HG03442 (cell line): ENCODE results near the gene MRPL18.
"Not testable (repeated sequence)": the region's sequence is repeated elsewhere in the genome, so short reads cannot be mapped to it uniquely, and the experiment has no call there.

Experiments
- ATAC-seq: cut with Tn5 transposase; IDR thresholded peaks from one replicate; pipeline ENCODE4 v1.9.1; 2021; ENCODE audit warnings: mild to moderate bottlenecking, moderate library complexity; ENCODE audit not compliant: unreplicated experiment

Gene MRPL18

GRCh38 chr6:159790149-159790955 lies at the start of gene MRPL18:
Gene MRPL18, plus strand, starts transcription at chr6:159790467. Its CDS starts 121 bp downstream, at chr6:159790588.
- peak; percentile 81 for ATAC-seq

GRCh38 chr6:159742165-159742564 lies 48.1 kb upstream of the MRPL18 start:
- ATAC-seq = no peak

- ATAC-seq = no peak
Observed at GRCh38 chr6:159745081-159745480, 45.2 kb upstream of the MRPL18 start.

GRCh38 chr6:159746759-159747158 lies 43.5 kb upstream of the MRPL18 start:
- no peak for ATAC-seq

- not testable (repeated sequence) for ATAC-seq
Observed at GRCh38 chr6:159748127-159748526, 42.1 kb upstream of the MRPL18 start.

GRCh38 chr6:159751448-159751847 lies 38.8 kb upstream of the MRPL18 start:
- ATAC-seq = no peak

DNA sequence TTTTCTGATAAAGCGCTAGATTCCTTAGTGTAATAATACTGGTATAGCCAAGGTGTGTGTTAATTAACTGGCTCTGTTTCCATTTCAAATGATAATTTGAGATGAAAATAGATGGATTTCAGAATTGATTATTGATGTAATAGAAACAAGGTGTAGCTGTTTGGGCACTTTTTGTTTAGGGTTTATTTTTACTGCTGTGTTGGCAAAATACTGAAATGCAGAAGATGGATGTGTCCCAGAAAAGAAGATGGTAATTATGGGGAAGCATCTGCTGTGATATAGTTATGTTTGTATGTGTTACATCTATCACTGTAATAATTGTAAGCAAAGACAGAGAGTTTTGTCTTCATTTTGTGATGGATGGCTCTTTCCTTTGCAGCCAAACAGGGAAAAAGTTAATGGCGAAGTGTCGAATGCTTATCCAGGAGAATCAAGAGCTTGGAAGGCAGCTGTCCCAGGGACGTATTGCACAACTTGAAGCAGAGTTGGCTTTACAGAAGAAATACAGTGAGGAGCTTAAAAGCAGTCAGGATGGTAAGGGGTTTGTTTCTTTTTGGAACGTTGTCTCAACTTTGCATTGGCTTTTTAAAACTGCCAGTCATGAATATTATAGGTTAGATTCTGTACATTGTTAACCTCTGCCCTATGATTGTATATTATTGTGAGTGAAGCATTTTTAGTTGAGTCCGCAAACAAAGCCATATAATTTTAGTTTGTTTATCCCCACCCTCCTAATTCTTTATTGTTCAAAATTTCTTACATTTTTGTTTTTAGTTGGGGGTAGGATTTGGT lies 37.0 kb upstream of the MRPL18 start:
- no peak for ATAC-seq

DNA sequence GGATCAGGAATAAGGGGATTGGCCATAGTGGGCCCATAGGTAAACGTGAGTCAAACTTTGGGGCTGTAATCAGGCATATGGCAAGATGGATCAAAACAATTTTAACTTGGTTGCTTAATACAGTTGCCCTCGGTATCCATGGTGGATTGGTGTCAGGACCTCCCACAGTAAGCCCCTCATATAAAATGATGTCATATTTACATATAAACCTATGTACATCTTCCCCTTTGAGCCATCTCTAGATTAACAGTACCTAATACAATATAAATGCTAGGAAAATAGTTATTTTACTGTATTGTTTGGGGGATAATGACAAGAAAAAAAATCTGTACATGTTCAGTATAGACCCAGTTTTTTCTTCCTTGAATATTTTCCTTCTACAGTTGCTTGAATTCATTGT lies 35.9 kb upstream of the MRPL18 start:
- ATAC-seq = no peak

DNA sequence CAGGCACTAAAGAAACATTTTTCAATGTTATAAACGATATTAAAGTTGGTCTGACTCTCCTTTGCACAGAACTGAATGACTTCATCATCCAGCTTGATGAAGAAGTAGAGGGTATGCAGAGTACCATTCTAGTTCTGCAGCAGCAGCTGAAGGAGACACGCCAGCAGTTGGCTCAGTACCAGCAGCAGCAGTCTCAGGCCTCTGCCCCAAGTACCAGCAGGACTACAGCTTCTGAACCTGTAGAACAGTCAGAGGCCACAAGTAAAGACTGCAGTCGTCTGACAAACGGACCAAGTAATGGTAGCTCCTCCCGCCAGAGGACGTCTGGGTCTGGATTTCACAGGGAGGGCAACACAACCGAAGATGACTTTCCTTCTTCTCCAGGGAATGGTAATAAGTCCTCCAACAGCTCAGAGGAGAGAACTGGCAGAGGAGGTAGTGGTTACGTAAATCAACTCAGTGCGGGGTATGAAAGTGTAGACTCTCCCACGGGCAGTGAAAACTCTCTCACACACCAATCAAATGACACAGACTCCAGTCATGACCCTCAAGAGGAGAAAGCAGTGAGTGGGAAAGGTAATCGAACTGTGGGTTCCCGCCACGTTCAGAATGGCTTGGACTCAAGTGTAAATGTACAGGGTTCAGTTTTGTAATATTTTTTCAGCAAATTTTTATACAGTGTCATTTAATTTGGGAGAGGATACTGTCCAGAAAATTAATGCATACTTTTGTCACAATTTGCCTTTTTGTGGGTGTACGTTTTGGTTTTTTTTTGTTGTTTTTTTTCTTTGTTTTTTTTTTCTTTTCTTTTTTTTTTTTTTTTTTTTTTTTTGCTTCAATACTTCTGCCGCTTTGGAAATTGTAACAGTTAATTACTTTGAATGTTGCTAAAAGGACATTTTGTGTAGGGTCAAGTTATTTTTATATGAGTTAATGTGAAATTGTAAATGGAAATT lies 35.0 kb upstream of the MRPL18 start:
- no peak for ATAC-seq

GRCh38 chr6:159756508-159756907 lies 33.8 kb upstream of the MRPL18 start:
- no peak for ATAC-seq

DNA sequence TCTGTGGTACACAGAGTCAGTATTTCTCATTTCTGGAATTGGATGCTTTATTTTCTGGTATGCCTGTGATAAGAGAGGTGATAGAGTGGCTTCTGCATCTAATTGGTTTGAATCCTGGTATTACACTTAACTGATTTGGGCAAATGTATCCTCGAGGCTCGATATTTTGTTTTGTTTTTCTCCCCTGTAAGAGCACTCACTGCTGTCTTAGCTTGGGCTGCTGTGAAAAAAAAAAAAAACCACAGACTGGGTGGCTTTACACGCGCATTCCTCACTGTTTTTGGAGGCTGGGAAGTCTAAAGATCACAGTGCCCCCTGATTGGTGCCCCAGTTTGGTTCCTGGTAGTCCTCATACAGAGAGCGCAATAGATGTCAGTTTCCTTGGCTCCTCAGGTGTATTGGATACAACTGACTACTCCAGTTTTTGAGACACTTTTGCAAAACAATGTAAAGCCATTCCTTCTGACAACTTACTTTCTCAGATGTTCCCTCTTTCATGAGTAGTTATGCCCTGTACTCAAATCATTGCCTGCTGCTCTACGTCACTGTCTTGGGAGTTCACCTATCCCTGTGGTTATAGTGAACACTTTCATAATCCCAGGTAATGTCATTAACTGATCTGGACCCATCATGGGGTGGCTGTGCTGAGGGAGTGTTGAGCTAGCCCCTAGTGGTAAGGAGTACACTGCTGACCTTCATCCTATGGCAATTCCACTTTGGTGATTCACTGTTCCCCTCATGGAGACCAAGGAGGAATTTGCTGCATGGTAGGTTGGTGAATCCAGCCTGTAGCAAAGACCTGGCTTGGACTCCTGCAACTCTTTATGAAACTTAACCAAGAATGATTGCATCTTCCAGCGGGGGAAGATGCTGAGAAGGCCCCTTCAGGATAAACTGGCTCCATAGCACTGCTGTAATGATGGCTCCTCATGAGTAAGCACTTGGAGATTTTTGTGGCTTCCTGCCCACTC lies 32.0 kb upstream of the MRPL18 start:
- ATAC-seq = no peak

- no peak for ATAC-seq
Observed at GRCh38 chr6:159759645-159760044, 30.6 kb upstream of the MRPL18 start.

GRCh38 chr6:159760602-159761057 lies 29.6 kb upstream of the MRPL18 start:
- ATAC-seq = no peak

DNA sequence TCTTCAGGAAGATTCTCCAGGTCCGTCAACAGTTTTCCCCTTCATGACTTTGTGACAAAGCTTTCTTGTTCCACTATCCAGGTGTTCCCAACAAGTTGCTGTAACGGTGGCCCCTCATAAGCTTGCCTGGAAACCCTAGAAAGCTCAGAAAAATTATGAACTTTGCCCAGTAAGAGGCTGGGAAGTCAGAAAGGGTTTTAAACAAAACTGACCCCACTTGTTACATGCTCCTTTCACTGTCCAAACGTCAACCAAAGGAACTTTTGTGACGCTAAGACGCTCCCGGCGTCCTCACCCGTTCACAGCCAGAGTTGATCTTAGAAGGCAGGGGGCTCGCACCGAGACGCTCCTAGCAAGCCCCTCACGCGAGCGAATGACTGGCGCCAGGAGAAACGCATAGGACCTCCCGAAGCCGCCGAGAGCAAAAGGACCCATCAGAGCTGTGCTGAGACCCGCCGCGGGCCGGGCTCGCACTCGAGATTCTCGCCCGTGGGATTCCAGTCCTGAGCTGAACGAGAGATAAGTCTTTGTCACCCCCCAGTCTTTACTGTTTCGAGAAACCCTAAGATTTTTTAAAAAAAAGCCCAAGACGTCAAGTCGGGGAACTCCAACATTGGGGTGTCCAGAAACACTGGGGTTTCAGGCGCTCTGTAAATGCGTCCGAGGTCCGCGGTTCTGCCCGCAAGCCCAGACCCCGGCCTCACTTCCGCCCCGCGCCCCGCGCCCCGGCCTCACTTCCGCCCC lies 29.0 kb upstream of the MRPL18 start:
- ATAC-seq = no peak

GRCh38 chr6:159761873-159762680 lies 28.2 kb upstream of the MRPL18 start, which contains the start of gene ACAT2:
Gene ACAT2, plus strand, starts transcription at chr6:159762045. Its CDS starts 43 bp downstream, at chr6:159762088.
- ATAC-seq = peak; percentile 97

- ATAC-seq = no peak
Observed at GRCh38 chr6:159762681-159763293, 27.5 kb upstream of the MRPL18 start.

- no peak for ATAC-seq
Observed at GRCh38 chr6:159766906-159767305, 23.4 kb upstream of the MRPL18 start.

DNA sequence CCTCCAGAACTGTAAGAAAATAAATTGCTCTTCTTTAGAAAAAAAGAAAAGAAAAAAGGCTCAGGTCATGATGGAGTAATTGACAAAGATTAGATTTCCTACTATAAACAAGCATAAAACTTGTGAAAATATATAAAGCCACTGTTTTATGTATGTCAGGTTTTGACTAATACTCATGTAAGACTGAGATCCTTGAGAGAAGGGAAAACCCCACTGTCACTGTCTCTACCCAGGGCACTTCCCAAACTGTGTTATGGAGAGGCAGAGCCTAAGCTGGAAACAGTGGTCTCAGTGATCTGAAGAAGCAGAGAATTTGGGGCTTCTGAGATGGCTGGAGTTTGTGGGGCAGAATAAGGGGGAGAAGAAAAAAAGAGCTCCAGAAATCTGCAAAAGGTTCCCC lies 20.8 kb upstream of the MRPL18 start:
- no peak for ATAC-seq
